Pancreas (tissue), 10 donors: ENCODE results near the gene ADAMTS9. TPM values are rescaled to one million over a fixed set of nuclear protein-coding genes. Genes with fewer than 3 reads are reported as not detected.

Source experiments
- ATAC-seq, 4 donors: fragments of 200-7000 bp; cut with Tn5 transposase; one replicate each; pipeline versions ENCODE4 v1.8.0 to v1.9.1; 2020; ENCODE audit warnings: mild to moderate bottlenecking in 4 of 4, moderate library complexity in 4 of 4
- DNase-seq, 6 donors: peaks; one replicate each; pipeline ENCODE4 v3.0.0-alpha.2; 2020
- FAIRE-seq: peaks from 2 replicates; lab custom pipeline; 2012; peaks lifted over from hg19 to GRCh38; lab: Jason Lieb, UNC
- H3K27ac ChIP-seq, 4 donors: fragments of 200-600 bp; sonication (generic); 1 replicate in 3 of 4; 2 replicates in 1 of 4; pipeline versions ENCODE4 v1.5.0 to v1.8.0; 2020
- H3K27me3 ChIP-seq, 4 donors: fragments of 200-600 bp; one replicate each; pipeline ENCODE4 v1.8.0; 2021
- H3K36me3 ChIP-seq, 3 donors: fragments of 200-600 bp; sonication (generic) in 1 of 3; one replicate each; pipeline versions ENCODE4 v1.5.0 to v1.8.0; 2020 to 2021
- H3K4me1 ChIP-seq, 3 donors: fragments of 200-600 bp; one replicate each; pipeline ENCODE4 v1.8.0; 2021
- H3K4me3 ChIP-seq, 4 donors: fragments of 200-600 bp; sonication (generic) in 2 of 4; one replicate each; pipeline versions ENCODE4 v1.5.0 to v1.8.0; 2020 to 2021
- H3K9me3 ChIP-seq, 4 donors: fragments of 200-600 bp; one replicate each; pipeline ENCODE4 v1.8.0; 2021
- WGBS, 2 donors: extraction: QIAGEN DNeasy Blood & Tissue Kit; methylation state at CpG; one replicate each; pipeline ENCODE4 v1.1.7; 2013; 5-methylcytosine and 5-hydroxymethylcytosine counted together
- intact Hi-C, 3 donors: fragments of 100-400 bp; cut with DNase I; formaldehyde crosslinking; loops; one replicate each; pipeline versions ENCODE4 v1.11.1 to v1.14.2; 2022
- polyA plus RNA-seq, 2 donors: library from polyadenylated mRNA; stranded (reverse); fragments of 200-250 nt; gene quantifications; one replicate each; pipeline ENCODE4 v1.2.3, GENCODE V29; 2013
- total RNA-seq, 6 donors: library from RNA; stranded (reverse); fragmentation: NEBNext Ultra II Directional in 4 of 6; extraction: Animal tissue kit (Norgen Biotek cat#: 25700) in 4 of 6; gene quantifications; one replicate each; pipeline versions ENCODE4 v1.2.1 to v1.2.4, GENCODE V29; 2021 to 2023
- TF ChIP-seq, protein P1 (sequence below), 4 donors: fragments of 200-600 bp; sonication (generic) in 3 of 4; IDR thresholded peaks; one replicate each; pipeline versions ENCODE4 v1.5.0 to v1.8.0; 2021; ENCODE audit warnings: antibody characterized with exemption in 4 of 4
- donor health status: healthy with polysubstance abuse.
- donor health status: DM: no; HTN: no; CAD: no; lungs with moderate emphysema.
- donor health status: DM: no; HTN: no; CAD: no.
- donor health status: control.
- donor health status: control.
- donor health status: Bipolar disorder and iron deficiency.
- donor health status: DM: yes; HTN: yes; CAD: no.
- donor health status: DM: no; HTN: no; CAD: no.
- donor health status: DM: no; HTN: no; CAD: no.
- donor health status: DM: yes; HTN: yes; CAD: no.

The ADAMTS9 gene
- total and polyA plus RNA-seq, 8 donors, result 11.4 to 34.7 (median 16.2) TPM

- FAIRE-seq, result no peak
- no peak overlapping the region for H3K27ac ChIP-seq
- TF ChIP-seq, protein P1, sequence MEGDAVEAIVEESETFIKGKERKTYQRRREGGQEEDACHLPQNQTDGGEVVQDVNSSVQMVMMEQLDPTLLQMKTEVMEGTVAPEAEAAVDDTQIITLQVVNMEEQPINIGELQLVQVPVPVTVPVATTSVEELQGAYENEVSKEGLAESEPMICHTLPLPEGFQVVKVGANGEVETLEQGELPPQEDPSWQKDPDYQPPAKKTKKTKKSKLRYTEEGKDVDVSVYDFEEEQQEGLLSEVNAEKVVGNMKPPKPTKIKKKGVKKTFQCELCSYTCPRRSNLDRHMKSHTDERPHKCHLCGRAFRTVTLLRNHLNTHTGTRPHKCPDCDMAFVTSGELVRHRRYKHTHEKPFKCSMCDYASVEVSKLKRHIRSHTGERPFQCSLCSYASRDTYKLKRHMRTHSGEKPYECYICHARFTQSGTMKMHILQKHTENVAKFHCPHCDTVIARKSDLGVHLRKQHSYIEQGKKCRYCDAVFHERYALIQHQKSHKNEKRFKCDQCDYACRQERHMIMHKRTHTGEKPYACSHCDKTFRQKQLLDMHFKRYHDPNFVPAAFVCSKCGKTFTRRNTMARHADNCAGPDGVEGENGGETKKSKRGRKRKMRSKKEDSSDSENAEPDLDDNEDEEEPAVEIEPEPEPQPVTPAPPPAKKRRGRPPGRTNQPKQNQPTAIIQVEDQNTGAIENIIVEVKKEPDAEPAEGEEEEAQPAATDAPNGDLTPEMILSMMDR (IDR thresholded peaks at IDR 0.05), result no peak
Measured at GRCh38 chr3:64571982-64572381, 115.8 kb downstream of the ADAMTS9 start.

DNA sequence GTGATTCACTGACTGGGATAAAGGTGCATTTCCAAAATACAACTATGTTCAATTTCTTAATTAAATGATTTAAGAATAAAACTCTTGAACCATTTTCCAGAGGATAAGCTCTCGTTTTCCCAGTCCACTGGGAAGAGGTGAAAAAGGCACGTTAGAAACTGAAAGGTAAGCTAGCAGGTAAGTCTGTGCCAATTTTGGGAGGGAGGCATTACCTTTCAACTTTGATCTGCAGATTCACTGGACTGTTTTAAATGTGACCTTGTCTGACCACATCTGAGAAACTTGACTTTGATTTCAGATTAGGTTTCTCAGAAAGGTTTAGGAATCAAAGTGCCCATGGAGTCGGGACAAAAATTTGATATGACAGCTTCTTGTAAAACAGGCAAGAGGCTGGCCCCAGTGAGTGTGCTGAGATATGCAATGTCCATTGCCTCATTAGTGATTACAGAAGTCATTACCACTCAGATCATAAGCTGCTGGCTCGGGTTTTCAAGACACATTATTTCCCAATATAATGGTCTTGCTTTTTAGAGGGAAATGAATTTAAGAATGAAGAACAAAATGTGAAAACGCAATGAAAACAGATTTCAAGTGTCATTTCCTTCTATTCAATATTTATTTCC, 118.8 kb downstream of the ADAMTS9 start:
- Histone ChIP-seq H3K9me3 (no peaks in the 10 kb centered on the region), H3K36me3 (no peaks in the 10 kb centered on the region), H3K4me3 (no peak overlapping the region), H3K27ac (no peak overlapping the region), H3K4me1 (no peaks in the 10 kb centered on the region), H3K27me3 (no peaks in the 10 kb centered on the region)
- intact Hi-C loops, result no loop called here
- FAIRE-seq (no peak), ATAC-seq (no peak), DNase-seq (no peak)
- WGBS, 2 donors, result 47 to 57% methylated on average over 5 of the region's 5 CpGs
- TF ChIP-seq, protein P1 (IDR thresholded peaks at IDR 0.05), result no peak

More at GRCh38 chr3:64571982-64572381, 115.8 kb downstream of the ADAMTS9 start:
- ATAC-seq, result no peak
- no peak for DNase-seq
- Histone ChIP-seq H3K4me1 (no peaks in the 10 kb centered on the region), H3K27me3 (no peaks in the 10 kb centered on the region), H3K4me3 (no peak overlapping the region), H3K9me3 (no peaks in the 10 kb centered on the region), H3K36me3 (no peaks in the 10 kb centered on the region)
- 88 to 94% methylated on average over 1 of the region's 1 CpG for WGBS, 2 donors
- intact Hi-C loops, result no loop called here

DNA sequence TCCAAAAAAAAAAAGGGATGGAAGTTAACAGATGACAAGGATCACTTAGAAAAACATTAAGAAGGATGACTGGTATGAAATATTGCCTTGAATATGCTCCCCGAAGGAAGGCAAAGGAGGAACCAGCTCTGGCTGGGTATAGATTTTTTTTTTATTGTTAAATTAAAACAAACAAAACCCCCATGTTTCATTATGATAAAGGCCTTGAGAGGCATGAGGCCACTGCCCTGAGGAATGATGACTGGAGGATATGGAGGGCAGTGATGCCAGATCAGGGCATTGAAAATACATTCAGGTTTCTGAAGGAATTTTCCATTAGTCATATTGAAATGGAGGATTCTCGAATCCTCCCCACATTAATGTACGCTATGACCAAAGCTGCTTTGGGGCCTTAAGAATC, 120.9 kb downstream of the ADAMTS9 start:
- H3K4me1 ChIP-seq, result no peaks in the 10 kb centered on the region
- FAIRE-seq, result no peak
- H3K36me3 ChIP-seq, result no peaks in the 10 kb centered on the region
- H3K4me3 ChIP-seq, result no peak overlapping the region
- no peaks in the 10 kb centered on the region for H3K27me3 ChIP-seq
- TF ChIP-seq, protein P1 (IDR thresholded peaks at IDR 0.05), result no peak
- no peak for ATAC-seq
- intact Hi-C loops, result no loop called here
- H3K9me3 ChIP-seq, result no peaks in the 10 kb centered on the region
- H3K27ac ChIP-seq, result no peak overlapping the region
- DNase-seq, result no peak
- WGBS, 2 donors, result 86 to 94% methylated on average over 3 of the region's 3 CpGs

- H3K4me1 ChIP-seq, result no peaks in the 10 kb centered on the region
- H3K9me3 ChIP-seq, result no peaks in the 10 kb centered on the region
- H3K36me3 ChIP-seq, result no peaks in the 10 kb centered on the region
- ATAC-seq, result no peak
- no peak overlapping the region for H3K4me3 ChIP-seq
- WGBS, 2 donors, result 41 to 45% methylated on average over 3 of the region's 3 CpGs
- no peak for DNase-seq
- TF ChIP-seq, protein P1 (IDR thresholded peaks at IDR 0.05), result no peak
- no peaks in the 10 kb centered on the region for H3K27me3 ChIP-seq
- intact Hi-C loops, result no loop called here
- H3K27ac ChIP-seq, result no peak overlapping the region
- FAIRE-seq, result no peak
Measured at GRCh38 chr3:64563751-64564150, 124.0 kb downstream of the ADAMTS9 start.

GRCh38 chr3:64561868-64562267, 125.9 kb downstream of the ADAMTS9 start:
- Histone ChIP-seq H3K36me3 (no peaks in the 10 kb centered on the region), H3K9me3 (no peaks in the 10 kb centered on the region), H3K27me3 (no peaks in the 10 kb centered on the region), H3K4me3 (no peak overlapping the region), H3K27ac (no peak overlapping the region), H3K4me1 (no peaks in the 10 kb centered on the region)
- ATAC-seq, result no peak
- TF ChIP-seq, protein P1 (IDR thresholded peaks at IDR 0.05), result no peak
- 91 to 92% methylated on average over 2 of the region's 2 CpGs for WGBS, 2 donors
- intact Hi-C loops, result no loop called here
- no peak for DNase-seq
- no peak for FAIRE-seq
